ENCODE results near the gene PPP1R37. TPM values are rescaled to one million over a fixed set of nuclear protein-coding genes. Genes with fewer than 3 reads are reported as not detected.
A peak's percentile ranks its signal among the peaks of the same experiment; 100 is the strongest.

Gene PPP1R37
- total and polyA plus RNA-seq, 2 of the 13 experiments (the other 11 are each of a cell fraction or from before 2014, with no cell fraction given), result 9.0 to 14.3 TPM

DNA sequence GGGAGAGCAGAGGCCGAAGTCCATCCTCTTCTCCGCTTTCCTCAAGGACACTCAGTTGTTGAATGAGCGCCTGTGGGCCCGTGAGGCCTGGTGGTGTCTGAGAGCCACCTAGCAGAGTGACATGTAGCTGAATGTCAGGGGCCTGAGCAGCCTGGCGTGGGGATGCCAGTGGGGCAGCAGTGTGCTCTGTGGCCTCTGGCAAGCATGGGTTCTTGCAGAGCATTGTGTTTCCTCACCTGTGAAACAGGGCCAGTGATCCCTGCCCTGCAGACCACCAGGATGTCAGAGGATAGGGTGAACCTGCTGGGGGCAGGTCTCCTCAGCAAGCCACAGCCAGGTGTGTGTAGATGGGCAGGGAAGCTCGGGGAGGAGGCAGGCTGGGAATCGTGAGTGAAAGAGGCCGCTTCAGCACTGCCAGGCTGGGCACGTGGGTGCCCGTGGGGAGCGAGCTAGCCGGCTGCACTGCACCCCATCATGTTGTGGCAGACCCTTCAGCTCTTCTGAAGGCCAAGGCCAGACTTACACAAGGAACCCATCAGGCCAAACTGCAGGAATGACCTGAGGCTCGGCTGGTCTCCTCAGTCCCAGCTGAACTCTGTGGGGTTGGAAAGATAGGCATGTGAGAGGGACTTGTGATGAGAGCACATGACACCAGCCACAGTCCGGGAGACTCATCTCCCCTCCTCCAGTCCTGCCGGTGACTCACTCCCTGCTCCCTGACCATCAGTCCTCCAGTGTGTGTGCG lies 5.0 kb downstream of the PPP1R37 start (continued):
- TF ChIP-seq SOX5 (CRISPR knock-in tag; IDR thresholded peaks at IDR 0.05; ENCODE audit: borderline replicate concordance) (peak; percentile 15; the same call in 1 of the 2 replicates), HCFC1 (IDR thresholded peaks at IDR 0.05; ENCODE audit: low read depth, low read length) (no peak), EZH2 (conservative IDR thresholded peaks at IDR 0.05; ENCODE audit: low read depth, low read length) (no peak), MEIS1 (CRISPR knock-in tag; IDR thresholded peaks at IDR 0.05; ENCODE audit: borderline replicate concordance) (0 out of 2 replicates have a peak, but pooled peaks have one; percentile 9), ZFP36L2 (CRISPR knock-in tag; IDR thresholded peaks at IDR 0.05) (no peak), ZNF101 (CRISPR knock-in tag; IDR thresholded peaks at IDR 0.05; ENCODE audit: borderline replicate concordance, low read depth) (no peak), REXO4 (CRISPR knock-in tag; IDR thresholded peaks at IDR 0.05; ENCODE audit: borderline replicate concordance) (no peak), NR2F2 (IDR thresholded peaks at IDR 0.05; ENCODE audit: borderline replicate concordance, low read depth) (no peak), MED13 (CRISPR knock-in tag; IDR thresholded peaks at IDR 0.05) (no peak), SCMH1 (CRISPR knock-in tag; IDR thresholded peaks at IDR 0.05; ENCODE audit: borderline replicate concordance) (no peak), GATAD1 (CRISPR knock-in tag; IDR thresholded peaks at IDR 0.05) (no peak), JUN (CRISPR knock-in tag; IDR thresholded peaks at IDR 0.05) (peak; percentile 83; the same call in 1 of the 2 replicates)
- TF ChIP-seq, protein P1, sequence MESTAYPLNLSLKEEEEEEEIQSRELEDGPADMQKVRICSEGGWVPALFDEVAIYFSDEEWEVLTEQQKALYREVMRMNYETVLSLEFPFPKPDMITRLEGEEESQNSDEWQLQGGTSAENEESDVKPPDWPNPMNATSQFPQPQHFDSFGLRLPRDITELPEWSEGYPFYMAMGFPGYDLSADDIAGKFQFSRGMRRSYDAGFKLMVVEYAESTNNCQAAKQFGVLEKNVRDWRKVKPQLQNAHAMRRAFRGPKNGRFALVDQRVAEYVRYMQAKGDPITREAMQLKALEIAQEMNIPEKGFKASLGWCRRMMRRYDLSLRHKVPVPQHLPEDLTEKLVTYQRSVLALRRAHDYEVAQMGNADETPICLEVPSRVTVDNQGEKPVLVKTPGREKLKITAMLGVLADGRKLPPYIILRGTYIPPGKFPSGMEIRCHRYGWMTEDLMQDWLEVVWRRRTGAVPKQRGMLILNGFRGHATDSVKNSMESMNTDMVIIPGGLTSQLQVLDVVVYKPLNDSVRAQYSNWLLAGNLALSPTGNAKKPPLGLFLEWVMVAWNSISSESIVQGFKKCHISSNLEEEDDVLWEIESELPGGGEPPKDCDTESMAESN (CRISPR knock-in tag; conservative IDR thresholded peaks at IDR 0.05), result peak; percentile 63; the same call in 1 of the 2 replicates
- TF ChIP-seq, protein P2, sequence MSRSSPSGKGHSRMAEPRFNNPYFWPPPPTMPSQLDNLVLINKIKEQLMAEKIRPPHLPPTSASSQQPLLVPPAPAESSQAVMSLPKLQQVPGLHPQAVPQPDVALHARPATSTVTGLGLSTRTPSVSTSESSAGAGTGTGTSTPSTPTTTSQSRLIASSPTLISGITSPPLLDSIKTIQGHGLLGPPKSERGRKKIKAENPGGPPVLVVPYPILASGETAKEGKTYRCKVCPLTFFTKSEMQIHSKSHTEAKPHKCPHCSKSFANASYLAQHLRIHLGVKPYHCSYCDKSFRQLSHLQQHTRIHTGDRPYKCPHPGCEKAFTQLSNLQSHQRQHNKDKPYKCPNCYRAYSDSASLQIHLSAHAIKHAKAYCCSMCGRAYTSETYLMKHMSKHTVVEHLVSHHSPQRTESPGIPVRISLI (CRISPR knock-in tag; IDR thresholded peaks at IDR 0.05; ENCODE audit: borderline replicate concordance), result no peak
- TF ChIP-seq, protein P3, sequence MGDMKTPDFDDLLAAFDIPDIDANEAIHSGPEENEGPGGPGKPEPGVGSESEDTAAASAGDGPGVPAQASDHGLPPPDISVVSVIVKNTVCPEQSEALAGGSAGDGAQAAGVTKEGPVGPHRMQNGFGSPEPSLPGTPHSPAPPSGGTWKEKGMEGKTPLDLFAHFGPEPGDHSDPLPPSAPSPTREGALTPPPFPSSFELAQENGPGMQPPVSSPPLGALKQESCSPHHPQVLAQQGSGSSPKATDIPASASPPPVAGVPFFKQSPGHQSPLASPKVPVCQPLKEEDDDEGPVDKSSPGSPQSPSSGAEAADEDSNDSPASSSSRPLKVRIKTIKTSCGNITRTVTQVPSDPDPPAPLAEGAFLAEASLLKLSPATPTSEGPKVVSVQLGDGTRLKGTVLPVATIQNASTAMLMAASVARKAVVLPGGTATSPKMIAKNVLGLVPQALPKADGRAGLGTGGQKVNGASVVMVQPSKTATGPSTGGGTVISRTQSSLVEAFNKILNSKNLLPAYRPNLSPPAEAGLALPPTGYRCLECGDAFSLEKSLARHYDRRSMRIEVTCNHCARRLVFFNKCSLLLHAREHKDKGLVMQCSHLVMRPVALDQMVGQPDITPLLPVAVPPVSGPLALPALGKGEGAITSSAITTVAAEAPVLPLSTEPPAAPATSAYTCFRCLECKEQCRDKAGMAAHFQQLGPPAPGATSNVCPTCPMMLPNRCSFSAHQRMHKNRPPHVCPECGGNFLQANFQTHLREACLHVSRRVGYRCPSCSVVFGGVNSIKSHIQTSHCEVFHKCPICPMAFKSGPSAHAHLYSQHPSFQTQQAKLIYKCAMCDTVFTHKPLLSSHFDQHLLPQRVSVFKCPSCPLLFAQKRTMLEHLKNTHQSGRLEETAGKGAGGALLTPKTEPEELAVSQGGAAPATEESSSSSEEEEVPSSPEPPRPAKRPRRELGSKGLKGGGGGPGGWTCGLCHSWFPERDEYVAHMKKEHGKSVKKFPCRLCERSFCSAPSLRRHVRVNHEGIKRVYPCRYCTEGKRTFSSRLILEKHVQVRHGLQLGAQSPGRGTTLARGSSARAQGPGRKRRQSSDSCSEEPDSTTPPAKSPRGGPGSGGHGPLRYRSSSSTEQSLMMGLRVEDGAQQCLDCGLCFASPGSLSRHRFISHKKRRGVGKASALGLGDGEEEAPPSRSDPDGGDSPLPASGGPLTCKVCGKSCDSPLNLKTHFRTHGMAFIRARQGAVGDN (CRISPR knock-in tag; IDR thresholded peaks at IDR 0.05), result peak; percentile 85
- TF ChIP-seq, protein P4, sequence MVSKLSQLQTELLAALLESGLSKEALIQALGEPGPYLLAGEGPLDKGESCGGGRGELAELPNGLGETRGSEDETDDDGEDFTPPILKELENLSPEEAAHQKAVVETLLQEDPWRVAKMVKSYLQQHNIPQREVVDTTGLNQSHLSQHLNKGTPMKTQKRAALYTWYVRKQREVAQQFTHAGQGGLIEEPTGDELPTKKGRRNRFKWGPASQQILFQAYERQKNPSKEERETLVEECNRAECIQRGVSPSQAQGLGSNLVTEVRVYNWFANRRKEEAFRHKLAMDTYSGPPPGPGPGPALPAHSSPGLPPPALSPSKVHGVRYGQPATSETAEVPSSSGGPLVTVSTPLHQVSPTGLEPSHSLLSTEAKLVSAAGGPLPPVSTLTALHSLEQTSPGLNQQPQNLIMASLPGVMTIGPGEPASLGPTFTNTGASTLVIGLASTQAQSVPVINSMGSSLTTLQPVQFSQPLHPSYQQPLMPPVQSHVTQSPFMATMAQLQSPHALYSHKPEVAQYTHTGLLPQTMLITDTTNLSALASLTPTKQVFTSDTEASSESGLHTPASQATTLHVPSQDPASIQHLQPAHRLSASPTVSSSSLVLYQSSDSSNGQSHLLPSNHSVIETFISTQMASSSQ (IDR thresholded peaks at IDR 0.05; ENCODE audit: low read depth), result no peak
- TF ChIP-seq, protein P4 (CRISPR knock-in tag; IDR thresholded peaks at IDR 0.05; ENCODE audit: borderline replicate concordance), result no peak

Data from HepG2 (cell line).